NOMO-1 treated with DMSO at 0.1 percent for 48 hours (cell line): ENCODE results near the gene NLRP6.
"Not testable (repeated sequence)": the region's sequence is repeated elsewhere in the genome, so short reads cannot be mapped to it uniquely, and the experiment has no call there.

ENCODE experiments used
- DNase-seq: peaks from one replicate; lab custom pipeline; 2025; ENCODE audit not compliant: unreplicated experiment; lab: John Stamatoyannopoulos, UW

The NLRP6 gene

GRCh38 chr11:319121-319887 is 41.1 kb downstream of the NLRP6 start:
- DNase-seq: not testable (repeated sequence)

- DNase-seq: not testable (repeated sequence)
These were observed 41.7 kb downstream of the NLRP6 start for GRCh38 chr11:319888-320273.

- no peak for DNase-seq
These were observed 45.9 kb downstream of the NLRP6 start for GRCh38 chr11:324156-324555.

- not testable (repeated sequence) for DNase-seq
These were observed 46.6 kb downstream of the NLRP6 start for GRCh38 chr11:324593-325517.

DNA sequence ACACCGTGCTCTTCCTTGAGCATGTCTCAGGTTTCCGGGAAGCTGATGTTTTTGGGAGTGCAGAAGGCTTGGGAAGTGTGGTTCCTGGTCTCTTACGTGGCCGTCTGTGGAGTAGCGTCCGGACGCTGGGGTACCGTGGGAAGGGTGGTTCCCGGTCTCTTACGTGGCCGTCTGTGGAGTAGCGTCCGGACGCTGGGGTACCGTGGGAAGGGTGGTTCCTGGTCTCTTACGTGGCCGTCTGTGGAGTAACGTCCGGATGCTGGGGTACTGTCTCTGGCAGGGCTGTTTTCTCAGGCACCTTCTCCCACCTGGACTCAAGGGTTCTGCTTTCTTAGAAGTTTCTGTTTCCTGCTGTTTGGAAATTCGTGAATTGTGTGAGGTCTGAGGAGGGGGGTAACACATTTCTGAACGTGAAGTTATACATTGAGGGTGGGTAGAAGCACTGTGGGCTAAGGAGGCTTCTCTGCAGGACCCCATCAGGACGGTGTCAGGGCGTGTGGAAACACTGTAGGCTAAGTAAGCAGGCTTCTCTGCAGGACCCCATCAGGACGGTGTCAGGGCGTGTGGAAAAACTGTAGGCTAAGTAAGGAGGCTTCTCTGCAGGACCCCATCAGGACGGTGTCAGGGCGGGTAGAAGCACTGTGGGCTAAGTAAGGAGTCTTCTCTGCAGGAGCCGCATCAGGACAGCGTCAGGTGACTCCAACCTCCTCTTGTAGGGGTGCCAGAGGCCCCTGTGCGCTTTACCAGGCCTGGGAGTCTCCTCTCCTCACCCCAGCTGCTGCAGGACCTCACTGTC is 47.8 kb downstream of the NLRP6 start:
- no peak for DNase-seq

- no peak for DNase-seq
These were observed 48.3 kb downstream of the NLRP6 start for GRCh38 chr11:326592-326841.

DNA sequence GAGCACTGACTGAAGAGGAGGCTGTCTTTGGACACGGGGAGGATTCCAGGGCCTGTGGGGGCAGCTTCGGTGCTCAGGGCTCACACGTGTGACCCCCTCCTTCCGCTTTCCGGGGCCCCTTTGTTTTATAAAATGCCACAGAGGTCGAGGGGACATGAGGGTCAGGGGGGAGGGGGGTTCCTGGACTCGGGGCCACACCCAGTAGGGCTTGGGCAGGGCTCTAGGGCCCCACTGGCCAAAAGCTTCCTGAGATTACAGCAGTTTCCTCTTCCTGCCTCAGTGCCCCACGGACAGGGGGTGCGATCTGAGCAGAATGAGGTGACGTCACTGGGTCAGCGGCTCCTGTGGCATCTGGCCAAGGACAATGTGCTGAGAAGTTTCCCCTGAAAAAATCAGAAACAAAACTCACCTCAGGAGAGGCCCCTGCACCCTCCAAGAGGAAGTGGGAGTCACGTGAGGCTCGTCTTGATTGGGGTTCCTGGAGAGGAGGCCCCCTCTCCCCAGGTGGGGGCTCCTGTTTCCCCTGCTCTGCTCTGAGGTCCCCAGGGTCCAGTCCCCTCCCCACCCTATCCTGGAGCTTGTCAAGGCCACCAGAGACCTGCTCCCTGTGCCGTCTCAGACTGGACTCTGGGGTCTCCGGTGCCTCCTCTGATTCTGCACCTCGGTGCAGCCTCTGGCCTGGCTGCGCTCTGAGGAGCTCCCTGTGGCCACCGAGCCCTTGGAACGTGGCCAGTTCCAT is 48.8 kb downstream of the NLRP6 start:
- peak; percentile 87 for DNase-seq

DNA sequence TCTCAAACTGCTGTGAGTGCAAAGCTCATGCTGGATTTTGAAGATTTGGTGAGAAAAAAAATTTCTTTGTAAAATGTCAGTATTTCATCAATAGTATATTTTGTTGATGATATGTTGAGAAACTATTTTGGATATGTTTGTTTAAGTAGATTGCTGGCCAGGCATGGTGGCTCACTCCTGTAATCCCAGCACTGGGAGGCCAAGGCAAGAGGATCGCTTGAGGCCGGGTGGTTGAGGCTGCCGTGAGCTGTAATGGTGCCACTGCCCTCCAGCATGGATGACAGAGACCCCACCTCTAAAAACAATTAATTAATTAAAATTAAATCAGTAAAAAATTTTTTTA is 49.3 kb downstream of the NLRP6 start:
- DNase-seq: no peak

DNA sequence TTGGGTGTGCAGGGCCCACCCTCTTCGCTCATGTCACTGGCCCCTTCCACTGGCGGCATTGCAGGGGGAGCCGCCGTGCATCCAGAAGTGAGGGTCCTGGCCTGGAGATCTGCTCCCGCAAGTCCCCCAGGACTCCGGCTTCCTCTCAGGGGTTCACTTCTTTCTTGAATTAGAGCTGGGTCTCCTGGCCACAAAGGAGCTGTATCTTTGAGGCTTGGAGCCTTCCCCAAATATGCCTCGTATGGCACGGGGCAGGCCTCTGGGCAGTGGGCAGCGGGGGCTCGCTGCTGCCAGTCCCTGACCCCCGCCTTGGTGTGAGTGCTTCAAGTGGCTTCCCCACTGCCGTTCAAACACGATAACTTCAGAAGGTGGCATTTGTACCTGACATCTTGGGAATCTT is 49.8 kb downstream of the NLRP6 start:
- no peak for DNase-seq

DNA sequence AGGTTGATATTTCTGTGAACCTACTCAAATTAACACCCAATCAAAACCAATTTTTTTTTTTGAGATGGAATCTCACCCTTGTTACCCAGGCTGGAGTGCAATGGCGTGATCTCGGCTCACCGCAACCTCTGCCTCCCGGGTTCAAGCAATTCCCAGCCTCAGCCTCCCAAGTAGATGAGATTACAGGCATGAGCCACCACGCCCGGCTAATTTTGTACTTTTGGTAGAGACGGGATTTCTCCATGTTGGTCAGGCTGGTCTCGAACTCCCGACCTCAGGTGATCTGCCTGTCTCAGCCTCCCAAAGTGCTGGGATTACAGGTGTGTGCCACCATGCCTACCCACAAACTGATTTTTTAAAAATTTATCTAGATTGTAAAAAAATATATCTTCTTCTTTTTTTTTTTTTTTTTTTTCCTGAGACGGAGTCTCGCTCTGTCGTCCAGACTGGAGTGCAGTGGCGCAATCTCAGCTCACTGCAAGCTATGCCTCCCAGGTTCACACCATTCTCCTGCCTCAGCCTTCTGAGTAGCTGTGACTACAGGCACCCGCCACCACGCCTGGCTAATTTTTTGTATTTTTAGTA is 50.4 kb downstream of the NLRP6 start:
- not testable (repeated sequence) for DNase-seq

DNA sequence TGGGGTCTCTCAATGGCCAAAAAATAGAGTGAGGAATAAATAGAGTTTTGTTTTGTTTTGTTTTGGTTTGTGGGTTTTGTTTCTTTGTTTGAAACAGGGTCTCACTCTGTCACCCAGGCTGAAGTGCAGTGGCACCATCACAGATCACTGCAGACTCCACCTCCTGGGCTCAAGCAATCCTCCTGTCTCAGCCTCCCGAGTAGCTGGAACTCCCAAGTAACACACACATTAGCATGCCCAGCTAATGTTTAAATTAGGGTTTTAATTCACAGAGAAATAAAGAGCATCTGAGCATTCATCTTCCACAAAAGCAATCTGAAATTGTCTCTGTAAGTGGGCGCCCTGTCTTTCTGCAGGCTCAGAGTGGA is 51.7 kb downstream of the NLRP6 start:
- DNase-seq: no peak

DNA sequence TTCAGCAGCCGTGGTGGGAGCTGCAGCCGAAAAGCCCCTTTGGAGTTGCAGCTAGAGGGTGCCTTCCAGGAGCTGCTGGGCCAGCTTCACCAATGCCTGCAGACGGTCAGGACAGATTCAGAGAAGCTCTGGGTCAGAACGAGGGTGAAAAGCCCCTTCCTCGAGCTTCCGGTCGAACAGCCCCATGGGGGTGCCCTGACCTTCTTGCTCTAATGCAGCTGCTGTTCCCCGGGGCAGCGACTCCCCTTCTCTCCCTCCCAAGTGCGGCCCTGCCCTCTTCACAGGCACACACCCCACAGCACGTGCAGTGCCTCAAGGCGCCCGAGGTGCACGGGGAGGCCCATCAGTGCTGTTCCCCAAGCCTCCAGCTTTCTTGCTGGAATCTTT is 52.1 kb downstream of the NLRP6 start:
- no peak for DNase-seq

- no peak for DNase-seq
These were observed 52.6 kb downstream of the NLRP6 start for GRCh38 chr11:330694-331357.

- no peak for DNase-seq
These were observed 53.3 kb downstream of the NLRP6 start for GRCh38 chr11:331358-332060.

GRCh38 chr11:332651-333480 is 54.7 kb downstream of the NLRP6 start:
- DNase-seq: no peak

DNA sequence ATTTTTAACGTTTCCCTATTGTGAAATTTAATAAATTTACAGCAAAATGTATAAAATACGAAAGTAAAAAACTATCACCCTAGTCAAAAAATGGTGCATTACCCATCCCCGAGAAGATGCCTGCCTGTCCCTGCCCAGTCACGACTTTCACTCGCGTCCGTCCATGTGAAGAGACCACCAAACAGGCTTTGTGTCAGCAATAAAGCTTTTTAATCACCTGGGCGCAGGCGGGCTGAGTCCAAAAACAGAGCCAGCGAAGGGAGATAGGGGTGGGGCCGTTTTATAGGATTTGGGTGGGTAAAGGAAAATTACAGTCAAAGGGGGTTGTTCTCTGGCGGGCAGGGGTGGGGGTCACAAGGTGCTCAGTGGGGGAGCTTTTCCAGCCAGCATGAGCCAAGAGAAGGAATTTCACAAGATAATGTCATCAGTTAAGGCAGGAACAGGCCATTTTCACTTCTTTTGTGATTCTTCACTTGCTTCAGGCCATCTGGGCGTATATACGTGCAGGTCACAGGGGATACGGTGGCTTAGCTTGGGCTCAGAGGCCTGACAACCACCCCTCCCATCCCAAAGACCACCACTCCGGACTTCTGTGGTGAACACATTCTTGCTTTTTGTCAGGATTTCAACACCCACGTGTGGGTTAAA is 55.5 kb downstream of the NLRP6 start:
- not testable (repeated sequence) for DNase-seq

DNA sequence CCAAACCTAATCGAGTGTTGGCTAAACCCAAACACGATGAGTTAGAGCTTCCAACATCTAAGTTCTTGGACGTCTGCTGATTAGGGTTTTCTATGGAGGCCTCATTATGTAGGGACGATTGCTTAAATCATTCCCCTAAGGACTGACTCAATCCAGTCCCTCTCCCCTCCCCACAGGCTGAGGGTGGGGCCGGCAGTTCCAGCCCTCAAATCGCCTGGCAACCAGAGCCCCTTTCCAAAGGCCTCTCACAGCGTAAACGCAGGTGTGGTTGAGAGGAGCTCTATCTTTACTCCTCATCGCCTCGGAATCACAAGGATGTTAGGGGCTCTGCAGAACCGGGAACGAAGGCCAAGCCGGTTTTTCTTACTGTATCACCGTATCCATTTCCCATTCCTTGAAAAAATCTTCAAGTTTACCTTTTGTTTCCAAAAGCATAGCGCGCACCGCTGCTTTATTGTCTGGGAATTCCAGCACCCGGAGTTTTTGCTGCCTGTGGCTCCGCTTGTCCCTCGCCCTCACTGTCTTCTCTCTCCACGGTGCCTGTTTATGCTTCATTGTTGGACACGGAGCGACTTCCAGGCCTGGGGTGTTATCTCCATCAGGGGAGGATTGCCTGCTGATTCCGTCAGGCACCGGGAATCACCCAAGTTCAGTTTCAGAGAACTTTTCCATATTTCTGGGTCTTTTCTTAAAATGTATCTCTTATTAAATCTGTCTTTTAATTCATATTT is 56.2 kb downstream of the NLRP6 start:
- no peak for DNase-seq
